GM18511 (cell line): ENCODE results near the gene ZNF821.
"Not testable (repeated sequence)": the region's sequence is repeated elsewhere in the genome, so short reads cannot be mapped to it uniquely, and the experiment has no call there.

ENCODE experiments used
- ATAC-seq: cut with Tn5 transposase; IDR thresholded peaks from one replicate; pipeline ENCODE4 v1.9.1; 2021; ENCODE audit warnings: mild to moderate bottlenecking, moderate library complexity; ENCODE audit not compliant: unreplicated experiment

ZNF821 gene

GRCh38 chr16:71902656-71903365 lies 18.8 kb upstream of the ZNF821 start:
- ATAC-seq: no peak

DNA sequence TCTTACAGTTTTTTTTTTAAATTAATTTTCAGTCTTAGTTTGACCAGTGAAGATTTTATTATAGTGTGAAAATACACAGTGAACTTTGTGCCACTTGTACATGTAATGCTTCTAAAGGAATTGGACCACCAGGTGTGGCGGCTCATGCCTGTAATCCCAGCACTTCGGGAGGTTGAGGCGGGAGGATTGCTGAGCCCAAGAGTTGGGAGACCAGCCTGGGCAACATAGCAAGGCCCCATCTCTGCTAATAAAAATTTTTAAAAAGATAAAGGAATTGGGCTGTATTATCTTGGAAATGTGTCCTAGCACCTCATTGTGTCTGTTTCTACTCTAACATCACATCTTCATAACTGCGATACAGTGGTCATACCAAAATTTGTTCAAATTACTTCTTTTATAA lies 15.2 kb upstream of the ZNF821 start:
- ATAC-seq: no peak

DNA sequence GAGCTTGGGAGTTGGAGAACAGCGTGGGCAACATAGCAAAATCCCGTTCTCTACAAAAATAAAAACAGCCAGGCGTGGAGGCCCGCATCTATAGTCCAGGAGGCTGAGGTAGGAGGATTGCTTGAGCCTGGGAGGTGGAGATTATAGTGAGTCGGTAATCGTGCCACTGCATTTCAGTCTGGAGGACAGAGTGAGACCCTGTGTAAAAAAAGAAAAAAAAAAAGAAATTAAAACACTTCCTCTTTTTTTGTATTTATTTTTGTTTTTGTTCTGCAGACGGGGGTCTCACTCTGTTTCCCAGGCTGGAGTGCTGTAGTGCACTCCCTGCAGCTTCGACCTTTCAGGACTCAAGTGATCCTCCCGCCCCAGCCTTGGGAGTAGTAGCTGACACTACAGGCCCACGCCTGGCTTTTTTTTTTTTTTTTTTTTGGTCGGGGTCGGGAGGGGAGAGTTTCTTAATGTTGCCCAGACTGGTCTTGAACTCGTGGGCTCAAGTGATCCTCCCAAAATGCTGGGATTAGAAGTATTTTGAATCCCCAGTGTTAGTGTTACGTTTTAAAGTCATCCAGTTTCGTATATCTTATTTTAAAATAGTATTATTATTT lies 12.9 kb upstream of the ZNF821 start:
- ATAC-seq: no peak

DNA sequence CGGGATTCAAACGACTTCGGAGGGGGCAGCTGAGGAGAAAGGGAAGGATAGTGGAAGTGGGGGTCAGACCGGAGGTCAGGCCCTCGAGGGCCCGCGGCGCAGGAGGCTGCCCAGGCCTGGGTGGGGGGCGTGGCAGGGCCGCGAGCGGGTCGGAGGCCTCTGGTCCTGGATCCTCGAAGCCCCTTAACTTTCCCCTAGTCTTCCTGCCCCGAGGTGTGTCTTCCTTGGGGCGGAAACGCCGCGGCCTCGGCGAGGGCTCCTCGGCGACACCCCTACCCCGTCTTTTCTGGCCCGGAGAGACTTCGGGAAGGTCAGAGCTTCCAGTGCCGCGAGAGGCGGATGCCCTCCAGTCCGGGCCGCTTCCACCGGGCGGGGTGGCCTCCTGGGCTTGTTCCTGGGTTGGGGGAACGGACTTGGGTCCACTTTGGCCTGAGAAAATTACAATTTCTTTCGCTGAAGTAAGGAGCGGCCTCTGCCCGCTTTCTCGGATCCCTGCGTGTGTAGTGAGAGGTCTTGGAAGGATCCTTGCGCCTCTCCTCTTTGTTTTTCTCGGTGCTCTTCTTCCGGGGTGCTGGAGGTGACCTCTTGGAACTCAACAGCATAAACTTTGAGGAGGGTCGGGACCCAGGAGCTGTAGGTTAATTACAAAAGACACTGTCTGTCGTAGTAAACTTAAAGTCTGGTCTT lies 11.8 kb upstream of the ZNF821 start:
- ATAC-seq: peak; percentile 31

- ATAC-seq: peak; percentile 80
These were observed 11.1 kb upstream of the ZNF821 start, which contains the start of gene IST1 for GRCh38 chr16:71894921-71895678. TSS of gene IST1 (plus strand) at chr16:71895531. CDS start at chr16:71915641, 20,110 bp downstream.

- peak; percentile 30 for ATAC-seq
These were observed 10.4 kb upstream of the ZNF821 start for GRCh38 chr16:71894229-71894920.

DNA sequence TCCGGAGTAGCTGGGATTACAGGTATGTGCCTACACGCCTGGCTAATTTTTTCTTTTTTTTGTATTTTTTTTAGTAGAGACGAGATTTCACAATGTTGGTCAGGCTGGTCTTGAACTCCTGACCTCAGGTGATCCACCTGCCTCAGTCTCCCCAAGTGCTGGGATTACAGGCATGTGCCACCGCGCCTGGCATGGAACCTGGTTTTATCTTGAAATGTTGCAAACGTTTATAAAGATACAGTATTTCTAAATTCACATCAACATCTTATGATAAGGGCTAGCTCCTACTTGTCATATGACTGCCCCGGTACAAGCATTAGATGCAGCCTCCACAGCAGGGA lies 9.9 kb upstream of the ZNF821 start:
- ATAC-seq: no peak

DNA sequence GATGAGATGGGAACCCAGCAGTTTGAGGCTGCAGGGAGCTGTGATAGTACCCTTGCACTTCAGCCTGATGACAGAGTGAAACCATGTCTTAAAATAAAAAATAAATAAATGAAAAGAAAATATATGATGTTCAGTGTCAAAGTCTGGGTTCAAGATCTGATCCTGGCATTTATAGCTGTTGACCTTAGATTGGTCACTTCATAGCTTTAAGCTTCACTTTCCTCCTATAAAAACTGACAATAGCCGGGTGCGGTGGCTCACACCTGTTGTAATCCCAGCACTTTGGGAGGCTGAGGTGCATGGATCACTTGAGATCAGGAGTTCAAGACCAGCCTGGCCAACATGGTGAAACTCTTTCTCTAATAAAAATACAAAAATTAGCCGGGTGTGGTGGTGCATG lies 5.2 kb upstream of the ZNF821 start:
- no peak for ATAC-seq

DNA sequence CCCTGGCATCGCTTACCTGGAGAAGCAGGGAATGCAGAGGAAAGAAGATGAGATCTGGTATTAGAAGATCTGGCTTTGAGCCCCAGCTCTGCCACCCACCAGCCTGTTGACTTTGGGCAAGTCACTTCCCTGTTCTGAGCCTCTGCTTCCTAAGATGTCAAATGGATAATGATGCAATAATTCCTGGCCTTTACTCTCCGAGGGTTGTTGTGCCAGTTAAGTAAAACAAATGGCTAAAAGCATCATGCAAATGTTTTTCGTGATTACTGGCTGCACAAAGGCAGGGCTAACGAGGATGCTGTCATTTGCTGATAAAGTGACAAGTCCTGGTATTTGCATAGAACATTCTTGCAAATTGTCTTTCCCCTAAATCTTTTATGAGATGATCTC lies 1.3 kb upstream of the ZNF821 start:
- no peak for ATAC-seq

DNA sequence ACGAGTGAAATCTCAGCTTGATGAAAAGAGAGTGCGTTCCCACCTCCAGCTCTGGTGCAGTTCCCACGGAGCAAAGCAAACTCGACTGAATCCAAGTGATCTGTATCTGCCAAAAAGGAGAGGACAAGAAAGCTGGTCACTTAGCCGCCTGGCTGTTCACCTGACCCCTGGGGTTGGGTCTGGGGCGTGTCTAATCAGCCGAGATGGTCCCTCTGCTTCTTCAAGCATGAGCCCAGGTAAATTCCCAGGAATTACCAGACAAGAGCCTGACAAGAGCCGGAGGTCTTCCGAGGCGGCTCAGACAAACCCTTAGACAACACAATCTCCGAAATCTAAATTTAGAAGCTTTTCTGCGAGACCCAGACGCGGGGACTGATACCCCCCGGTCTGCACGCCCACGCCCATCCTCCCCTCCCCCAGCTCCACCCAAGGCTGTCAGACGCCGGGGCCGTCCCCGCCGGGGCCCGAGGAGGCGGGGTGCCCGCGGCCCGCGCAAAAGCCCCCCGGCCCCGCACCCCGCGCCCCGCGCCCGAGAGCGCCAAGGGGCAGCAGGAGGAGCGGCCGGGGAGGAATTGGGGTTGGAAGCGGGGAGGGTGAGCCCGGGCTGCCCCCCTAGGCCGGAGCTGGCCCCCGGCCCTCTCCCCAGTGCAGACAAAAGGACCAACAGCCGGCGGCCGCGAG lies 674 bp downstream of the ZNF821 start:
- ATAC-seq: peak; percentile 57

DNA sequence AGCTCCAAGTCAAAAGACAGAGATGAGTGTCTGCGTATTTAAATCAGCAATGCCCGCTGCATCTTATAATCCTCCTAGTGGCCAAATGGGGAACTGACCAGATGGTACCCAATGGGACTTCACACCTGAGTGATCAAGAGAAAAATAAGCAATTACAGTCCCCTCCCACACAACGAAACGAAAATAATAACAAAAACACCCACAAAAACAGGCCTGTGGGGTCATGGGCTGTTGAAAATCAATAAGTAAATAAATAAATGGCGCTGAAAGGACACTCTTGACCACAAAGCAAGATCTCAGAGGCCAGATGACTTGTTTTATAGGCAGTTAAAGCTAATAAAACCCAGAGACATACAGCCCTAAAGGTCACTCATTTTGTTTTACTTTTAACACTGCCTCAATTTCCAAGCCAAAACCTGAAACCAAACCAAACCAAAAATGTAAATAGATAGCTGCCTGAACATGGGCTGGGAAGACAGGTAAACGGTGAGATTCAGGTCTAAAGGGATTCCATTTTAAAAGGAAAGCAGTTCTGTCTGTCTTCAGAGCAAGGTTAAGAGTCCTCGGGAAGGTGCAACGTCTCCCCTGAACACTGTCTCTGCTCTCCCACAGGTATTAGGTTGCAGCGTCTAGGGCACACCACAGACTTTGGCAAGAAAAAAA lies 1.3 kb downstream of the ZNF821 start:
- ATAC-seq: peak; percentile 45

GRCh38 chr16:71880176-71880575 lies 3.8 kb downstream of the ZNF821 start:
- no peak for ATAC-seq

GRCh38 chr16:71878911-71879310 lies 5.1 kb downstream of the ZNF821 start:
- no peak for ATAC-seq

GRCh38 chr16:71873199-71873598 lies 10.8 kb downstream of the ZNF821 start:
- no peak for ATAC-seq

DNA sequence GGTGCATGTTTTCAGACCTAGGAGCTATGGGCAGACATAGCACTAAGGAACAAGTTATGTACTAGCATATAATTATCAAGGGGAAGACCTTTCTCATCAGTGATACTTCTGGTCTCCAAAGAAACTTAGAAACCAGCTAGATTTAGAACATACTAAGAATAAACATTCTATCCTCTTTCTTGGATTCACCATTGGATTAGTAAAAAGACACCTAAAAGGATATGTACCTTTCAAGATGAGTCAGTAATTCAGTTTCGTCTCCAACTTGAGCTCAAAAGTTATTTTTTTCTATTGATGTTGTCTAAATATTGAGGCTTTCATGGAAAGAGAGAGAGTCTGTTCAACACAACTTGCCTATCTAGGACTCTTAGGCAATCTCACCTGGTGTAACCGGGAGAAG lies 13.2 kb downstream of the ZNF821 start:
- ATAC-seq: no peak

DNA sequence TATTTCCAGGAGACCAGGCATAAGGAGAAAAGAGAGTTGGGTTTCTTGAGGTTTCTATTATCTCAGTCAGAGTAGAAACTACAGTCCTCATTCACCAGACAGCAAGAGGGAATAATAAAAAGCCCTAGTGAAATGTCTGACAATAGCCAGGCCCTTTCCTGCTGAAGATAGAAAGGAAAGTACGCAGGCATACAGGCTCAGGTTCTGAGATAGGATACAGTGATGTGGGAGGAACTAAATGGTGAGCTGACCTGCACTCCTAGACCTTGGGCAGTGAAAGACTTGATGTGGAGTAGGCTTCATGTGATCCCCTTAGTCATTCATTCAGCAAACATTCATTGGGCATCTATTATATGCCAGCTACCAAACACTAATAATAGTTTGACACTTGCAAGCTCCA lies 14.9 kb downstream of the ZNF821 start:
- ATAC-seq: no peak

GRCh38 chr16:71867939-71868338 lies 16.0 kb downstream of the ZNF821 start:
- ATAC-seq: no peak

GRCh38 chr16:71867175-71867574 lies 16.8 kb downstream of the ZNF821 start:
- ATAC-seq: not testable (repeated sequence)

- ATAC-seq: no peak
These were observed 18.7 kb downstream of the ZNF821 start for GRCh38 chr16:71865173-71865863.
